GM18519 (cell line): Measurements from ENCODE around the gene CDC16.
"Not testable (repeated sequence)": the region's sequence is repeated elsewhere in the genome, so short reads cannot be mapped to it uniquely, and the experiment has no call there.

ENCODE experiments used
- ATAC-seq: cut with Tn5 transposase; IDR thresholded peaks from one replicate; pipeline ENCODE4 v1.9.1; 2021; ENCODE audit warnings: mild to moderate bottlenecking, moderate library complexity; ENCODE audit not compliant: unreplicated experiment, low FRiP score

The CDC16 gene

GRCh38 chr13:114226699-114227323, 7.9 kb upstream of the CDC16 start:
- ATAC-seq, result peak; percentile 55

DNA sequence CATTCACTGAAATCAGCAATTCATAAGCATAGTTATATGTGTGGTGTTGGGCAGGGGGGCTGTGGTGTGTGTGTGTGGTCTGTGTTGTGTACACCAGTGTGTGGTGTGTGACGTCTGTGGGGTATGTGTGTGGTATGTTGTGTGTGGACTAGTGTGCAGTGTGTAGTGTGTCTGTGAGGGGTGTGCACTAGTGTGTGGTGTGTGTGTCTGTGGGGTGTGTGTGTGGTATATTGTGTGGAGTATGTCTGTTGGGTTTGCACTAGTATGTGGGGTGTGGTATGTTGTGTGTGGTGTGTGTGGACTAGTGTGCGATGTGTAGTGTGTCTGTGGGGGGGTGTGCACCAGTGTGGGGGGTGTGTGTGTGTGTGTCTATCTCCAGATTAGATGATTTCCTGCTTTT, 7.2 kb upstream of the CDC16 start:
- no peak for ATAC-seq

DNA sequence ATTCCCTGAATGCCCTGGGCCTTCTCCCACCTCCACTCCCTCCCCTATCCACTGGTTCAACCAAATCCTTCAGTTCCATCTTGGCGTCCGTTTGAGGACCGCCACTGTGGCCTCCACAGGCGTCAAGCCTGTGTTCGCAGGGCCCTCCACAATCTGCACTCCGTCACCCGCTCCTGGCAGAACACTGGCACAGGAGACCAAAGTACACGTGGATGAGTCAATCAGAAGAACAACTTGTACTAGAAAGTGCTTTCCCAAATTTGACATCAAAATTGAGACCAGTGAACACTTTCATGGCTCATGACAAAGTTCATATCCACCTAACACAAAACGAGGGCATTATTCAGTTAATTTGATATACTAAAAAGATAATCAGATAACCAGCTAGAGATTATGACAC, 6.5 kb upstream of the CDC16 start:
- no peak for ATAC-seq

- ATAC-seq, result no peak
Measured at GRCh38 chr13:114229506-114229905, 5.2 kb upstream of the CDC16 start.

DNA sequence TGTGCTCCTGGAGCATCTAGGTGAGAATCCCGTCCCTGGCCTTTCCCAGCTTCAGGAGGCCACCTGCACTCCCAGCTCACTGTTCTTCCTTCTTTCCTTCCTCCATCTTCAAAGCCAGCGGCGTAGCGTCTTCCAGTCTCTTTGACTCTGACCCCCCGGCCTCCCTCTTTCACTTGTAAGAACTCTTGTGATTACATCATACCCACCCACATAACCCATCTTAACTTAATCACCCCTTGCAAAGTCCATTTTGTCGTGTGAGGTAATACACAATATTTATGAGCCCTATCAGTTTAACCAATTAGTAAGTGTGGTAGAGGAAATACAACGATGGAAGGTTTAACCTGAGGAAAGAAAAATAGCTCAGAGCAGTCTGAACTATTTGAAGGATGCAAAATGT, 4.6 kb upstream of the CDC16 start:
- no peak for ATAC-seq

- ATAC-seq, result no peak
Measured at GRCh38 chr13:114230575-114230974, 4.1 kb upstream of the CDC16 start.

DNA sequence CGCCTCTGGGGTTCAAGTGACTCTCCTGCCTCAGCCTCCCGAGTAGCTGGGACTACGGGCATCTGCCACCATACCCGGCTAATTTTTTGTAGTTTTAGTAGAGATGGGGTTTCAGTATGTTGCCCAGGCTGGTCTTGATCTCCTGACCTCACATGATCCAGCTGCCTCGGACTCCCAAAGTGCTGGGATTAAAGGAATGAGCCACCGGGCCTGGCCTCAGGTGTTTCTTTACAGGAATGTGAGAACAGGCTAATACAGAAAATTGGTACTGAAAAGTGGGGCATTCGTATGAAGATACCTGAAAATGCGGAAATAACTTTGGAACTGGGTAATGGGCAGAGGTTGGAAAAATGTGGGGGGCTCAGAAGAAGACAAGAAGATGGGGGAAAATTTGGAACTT, 2.8 kb upstream of the CDC16 start:
- ATAC-seq, result no peak

DNA sequence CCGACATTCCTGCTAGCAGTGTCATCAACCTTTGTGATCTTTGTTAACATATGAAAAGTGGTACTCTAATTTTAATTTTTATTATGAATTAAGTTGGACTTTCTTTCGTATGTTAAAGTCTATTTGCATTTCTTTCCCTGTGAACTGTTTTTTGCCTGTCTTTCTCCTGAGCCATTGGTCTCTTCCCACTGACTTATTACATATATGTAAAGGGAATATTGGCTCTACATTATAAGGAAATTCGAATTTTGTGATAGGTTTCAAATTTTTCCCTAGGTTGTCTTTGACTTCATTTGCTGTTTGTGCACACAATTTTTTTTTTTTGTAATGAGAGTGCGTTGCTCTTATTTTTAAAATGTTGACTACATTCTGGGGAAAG, 442 bp upstream of the CDC16 start:
- ATAC-seq, result no peak

DNA sequence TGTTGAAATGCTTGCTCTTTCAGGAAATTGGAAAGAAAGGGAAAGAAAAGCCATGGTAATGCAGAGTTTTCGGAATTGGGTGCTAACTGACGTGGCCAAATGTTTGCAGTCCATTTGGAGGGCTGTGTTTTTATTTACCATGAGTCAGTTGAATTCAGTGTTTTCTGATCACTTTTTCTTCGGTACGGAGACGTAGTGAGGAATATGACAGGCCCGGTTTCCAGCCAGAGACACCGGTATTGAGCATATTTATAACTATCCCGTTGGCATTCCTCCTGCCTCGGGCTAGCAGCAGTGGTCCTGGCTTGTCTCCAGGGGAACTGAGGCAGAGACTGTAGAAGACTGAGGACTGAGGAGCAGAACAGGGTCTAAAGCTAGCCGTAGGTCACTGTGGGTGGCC, 1.0 kb downstream of the CDC16 start:
- no peak for ATAC-seq

DNA sequence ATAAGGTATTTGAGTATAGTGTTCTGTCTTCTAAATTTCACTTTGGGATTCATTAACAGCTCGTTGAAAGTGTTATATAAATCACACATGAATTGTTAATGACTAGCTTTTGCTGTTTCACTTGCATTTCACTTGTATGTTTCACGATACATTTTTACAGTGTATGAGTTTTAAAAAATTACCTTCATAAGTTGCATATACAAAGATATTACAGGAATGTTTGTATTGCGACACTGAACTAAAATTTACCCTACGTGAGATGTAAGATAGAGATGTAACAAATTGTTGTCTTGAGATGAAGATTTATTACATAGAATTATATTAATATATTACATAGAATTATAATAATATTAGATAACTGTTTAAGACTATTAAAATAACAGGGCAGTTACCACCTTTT, 1.5 kb downstream of the CDC16 start:
- ATAC-seq, result no peak

- no peak for ATAC-seq
Measured at GRCh38 chr13:114237415-114238112, 2.9 kb downstream of the CDC16 start.

- no peak for ATAC-seq
Measured at GRCh38 chr13:114241918-114242317, 7.2 kb downstream of the CDC16 start.

DNA sequence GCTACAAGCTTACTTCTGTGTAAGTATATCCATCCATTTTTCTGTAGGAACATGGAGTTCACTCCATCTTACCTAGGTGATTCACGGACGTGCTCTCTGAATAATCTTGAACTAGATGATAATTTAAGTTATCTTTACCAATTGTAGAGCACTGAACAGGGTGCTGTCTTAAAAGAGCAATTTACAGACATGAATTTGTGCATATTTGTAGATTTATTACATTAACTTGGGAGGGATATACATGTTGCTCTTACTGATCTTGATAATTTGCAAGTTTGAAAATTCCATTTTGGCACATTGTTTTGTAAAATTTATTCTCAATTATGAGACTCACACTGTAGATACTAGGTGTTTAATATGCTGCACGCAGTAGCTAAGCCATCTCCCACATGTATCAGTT, 9.3 kb downstream of the CDC16 start:
- ATAC-seq, result no peak

DNA sequence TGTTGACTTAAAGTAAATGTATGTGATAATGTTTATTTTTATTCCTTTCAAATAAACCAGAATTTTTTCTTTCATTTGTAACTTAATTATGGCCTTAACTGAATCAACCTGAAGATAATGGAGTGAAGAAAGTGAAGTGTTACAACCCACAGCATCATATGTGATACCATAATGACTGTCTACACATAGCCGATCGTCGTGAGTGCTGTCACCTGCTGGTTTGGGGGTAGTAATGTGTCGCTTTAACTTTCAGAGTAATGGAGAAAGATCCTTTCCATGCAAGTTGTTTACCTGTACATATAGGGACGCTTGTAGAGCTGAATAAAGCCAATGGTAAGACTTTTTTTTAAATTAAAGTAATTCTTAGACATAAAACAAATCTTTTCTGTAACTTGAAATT, 9.9 kb downstream of the CDC16 start:
- ATAC-seq, result no peak

GRCh38 chr13:114248011-114248410, 13.3 kb downstream of the CDC16 start:
- ATAC-seq, result no peak

GRCh38 chr13:114249077-114249476, 14.4 kb downstream of the CDC16 start:
- ATAC-seq, result no peak

DNA sequence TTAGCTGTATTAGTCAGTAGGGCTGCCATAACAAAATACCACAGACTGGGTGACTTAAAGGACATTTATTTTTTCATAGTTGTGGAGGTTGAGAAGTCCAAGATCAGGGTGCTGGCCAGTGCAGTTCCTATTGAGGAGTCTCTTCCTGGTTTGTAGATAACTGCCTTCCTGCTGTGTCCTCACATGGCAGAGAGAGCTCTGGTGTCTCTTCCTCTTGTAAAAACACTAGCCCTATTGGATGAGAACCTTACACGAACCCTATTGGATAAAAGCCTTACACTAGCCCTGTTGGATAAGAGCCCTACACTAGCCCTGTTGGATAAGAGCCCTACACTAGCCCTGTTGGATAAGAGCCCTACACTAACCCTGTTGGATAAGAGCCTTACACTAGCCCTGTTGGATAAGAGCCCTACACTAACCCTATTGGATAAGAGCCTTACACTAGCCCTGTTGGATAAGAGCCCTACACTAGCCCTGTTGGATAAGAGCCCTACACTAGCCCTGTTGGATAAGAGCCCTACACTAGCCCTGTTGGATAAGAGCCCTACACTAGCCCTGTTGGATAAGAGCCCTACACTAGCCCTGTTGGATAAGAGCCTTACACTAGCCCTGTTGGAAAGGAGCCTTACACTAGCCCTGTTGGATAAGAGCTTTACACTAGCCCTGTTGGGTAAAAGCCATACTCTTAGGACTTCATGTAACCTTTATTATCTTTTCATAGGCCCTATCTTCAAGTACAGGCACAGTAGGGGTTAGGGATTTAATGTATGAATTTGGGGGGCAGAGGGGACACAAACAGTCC, 17.1 kb downstream of the CDC16 start:
- not testable (repeated sequence) for ATAC-seq

- no peak for ATAC-seq
Measured at GRCh38 chr13:114256547-114256946, 21.9 kb downstream of the CDC16 start.

DNA sequence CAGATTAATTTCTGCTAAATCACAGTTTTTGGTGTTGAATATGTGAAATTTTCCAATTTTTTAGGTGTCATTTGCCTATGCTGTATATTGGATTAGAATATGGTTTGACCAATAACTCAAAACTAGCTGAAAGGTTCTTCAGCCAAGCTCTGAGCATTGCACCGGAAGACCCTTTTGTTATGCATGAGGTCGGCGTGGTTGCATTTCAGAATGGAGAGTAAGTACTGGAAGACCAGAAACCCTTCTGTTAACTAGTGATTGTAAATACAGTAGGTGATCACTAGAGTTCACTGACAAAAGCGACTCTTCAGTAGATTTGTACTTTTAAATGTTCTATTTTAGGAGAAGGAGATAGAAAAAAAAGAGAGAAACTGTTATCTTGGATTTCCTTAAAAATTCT, 22.3 kb downstream of the CDC16 start:
- ATAC-seq, result no peak

DNA sequence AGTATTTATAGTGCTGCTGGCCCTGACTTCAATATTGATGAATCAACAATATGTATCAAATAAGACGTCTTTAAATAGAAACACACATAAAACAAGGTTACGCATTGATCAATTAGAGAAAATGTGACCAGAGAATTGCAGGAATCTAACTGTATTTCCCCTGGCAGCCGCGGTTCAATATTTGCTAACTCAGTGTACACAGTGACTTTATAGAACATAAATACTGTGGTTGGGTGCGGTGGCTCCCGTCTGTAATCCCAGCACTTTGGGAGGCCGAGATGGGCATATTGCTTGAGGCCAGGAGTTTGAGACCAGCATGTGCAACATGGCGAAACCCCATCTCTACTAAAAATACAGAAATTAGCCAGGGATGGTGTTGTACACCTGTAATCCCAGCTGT, 23.9 kb downstream of the CDC16 start:
- no peak for ATAC-seq

DNA sequence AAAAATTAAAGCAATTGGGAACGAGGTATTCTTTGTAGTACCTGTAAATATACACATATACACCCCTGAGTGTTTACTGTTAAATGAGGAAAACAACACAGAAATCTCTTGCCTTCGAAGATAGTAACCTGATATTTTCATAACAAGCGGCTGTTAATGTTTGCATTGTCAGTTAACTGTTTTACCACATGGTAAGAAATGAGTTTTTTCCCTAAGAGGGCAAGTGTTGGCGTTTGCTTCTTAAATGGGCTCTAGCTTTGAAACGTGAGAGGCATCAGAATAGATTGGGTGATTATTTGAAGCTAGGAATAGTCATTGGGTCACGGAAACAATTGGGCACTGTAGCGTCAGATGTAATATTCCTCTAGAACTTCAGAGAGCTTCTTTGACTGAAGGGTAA, 24.7 kb downstream of the CDC16 start:
- no peak for ATAC-seq

- no peak for ATAC-seq
Measured at GRCh38 chr13:114259974-114260373, 25.3 kb downstream of the CDC16 start.
